ENCODE data around the gene PADI2. TPM values are rescaled to one million over a fixed set of nuclear protein-coding genes. Genes with fewer than 3 reads are reported as not detected.

The PADI2 gene
- total RNA-seq, 1 experiment from 2014 or later: 0.16 TPM

GRCh38 chr1:17039522-17039921 is 79.7 kb downstream of the PADI2 start:
- peaks cover 84% of the 10 kb centered on the region for H3K36me3 Mint-ChIP-seq (ENCODE audit: insufficient read depth, unreplicated experiment)
- BruUV-seq (replicated peaks): no TSS peak
- ChIA-PET POLR2A (interaction anchor here (1.3 kb wide), 1 partner anchor 9 kb away, joined by 3 read pairs; no protein-coding TSS in a partner anchor), CTCF (interaction anchor here (1.1 kb wide), 1 partner anchor 88 kb away, joined by 3 read pairs; no protein-coding TSS in a partner anchor)
- H3K4me3 Mint-ChIP-seq (ENCODE audit: unreplicated experiment): no peak overlapping the region
- no peaks in the 10 kb centered on the region for H3K27me3 Mint-ChIP-seq (ENCODE audit: insufficient read depth, unreplicated experiment)
- intact Hi-C loops (cut with micrococcal nuclease): no loop called here
- TF ChIP-seq CTCF (IDR thresholded peaks at IDR 0.05; ENCODE audit: unreplicated experiment): no peak
- no peak for DNase-seq (ENCODE audit: unreplicated experiment)
- no peaks in the 10 kb centered on the region for H3K4me1 Mint-ChIP-seq (ENCODE audit: insufficient read depth, unreplicated experiment)
- no peaks in the 10 kb centered on the region for H3K9me3 Mint-ChIP-seq (ENCODE audit: unreplicated experiment)
- H3K27ac Mint-ChIP-seq (ENCODE audit: low read depth, unreplicated experiment): no peak overlapping the region

- Mint-ChIP-seq H3K9me3 (ENCODE audit: unreplicated experiment) (no peaks in the 10 kb centered on the region), H3K27ac (ENCODE audit: low read depth, unreplicated experiment) (no peak overlapping the region), H3K4me3 (ENCODE audit: unreplicated experiment) (no peak overlapping the region), H3K27me3 (ENCODE audit: insufficient read depth, unreplicated experiment) (no peaks in the 10 kb centered on the region), H3K4me1 (ENCODE audit: insufficient read depth, unreplicated experiment) (peaks cover 5% of the 10 kb centered on the region), H3K36me3 (ENCODE audit: insufficient read depth, unreplicated experiment) (peaks cover 83% of the 10 kb centered on the region)
- no peak for DNase-seq (ENCODE audit: unreplicated experiment)
- CTCF ChIA-PET: interaction anchor here (0.6 to 8.2 kb wide), 3 partner anchors 13 to 82 kb away, joined by 5 to 56 read pairs (median 5); no protein-coding TSS in a partner anchor
- no TSS peak for BruUV-seq (replicated peaks)
- TF ChIP-seq CTCF (IDR thresholded peaks at IDR 0.05; ENCODE audit: unreplicated experiment): no peak
- intact Hi-C loops (cut with micrococcal nuclease): no loop called here
- POLR2A ChIA-PET: interaction anchor here (0.7 to 2.1 kb wide), 3 partner anchors 20 to 108 kb away, joined by 3 to 5 read pairs (median 4); no protein-coding TSS in a partner anchor
These were observed 85.8 kb downstream of the PADI2 start for GRCh38 chr1:17033481-17033880.

GRCh38 chr1:17032741-17033140 is 86.5 kb downstream of the PADI2 start:
- TF ChIP-seq CTCF (IDR thresholded peaks at IDR 0.05; ENCODE audit: unreplicated experiment): no peak
- BruUV-seq (replicated peaks): no TSS peak
- ChIA-PET POLR2A (interaction anchor here (0.6 to 2.1 kb wide), 5 partner anchors 12 to 107 kb away, joined by 3 to 5 read pairs (median 3); no protein-coding TSS in a partner anchor), CTCF (interaction anchor here (0.6 to 8.2 kb wide), 4 partner anchors 12 to 126 kb away, joined by 3 to 56 read pairs (median 4); no protein-coding TSS in a partner anchor)
- H3K4me1 Mint-ChIP-seq (ENCODE audit: insufficient read depth, unreplicated experiment): peaks cover 12% of the 10 kb centered on the region
- intact Hi-C loops (cut with micrococcal nuclease): no loop called here
- H3K9me3 Mint-ChIP-seq (ENCODE audit: unreplicated experiment): no peaks in the 10 kb centered on the region
- H3K27me3 Mint-ChIP-seq (ENCODE audit: insufficient read depth, unreplicated experiment): no peaks in the 10 kb centered on the region
- no peak overlapping the region for H3K4me3 Mint-ChIP-seq (ENCODE audit: unreplicated experiment)
- H3K36me3 Mint-ChIP-seq (ENCODE audit: insufficient read depth, unreplicated experiment): peaks cover 82% of the 10 kb centered on the region
- no peak overlapping the region for H3K27ac Mint-ChIP-seq (ENCODE audit: low read depth, unreplicated experiment)
- DNase-seq (ENCODE audit: unreplicated experiment): no peak

- no peaks in the 10 kb centered on the region for H3K9me3 Mint-ChIP-seq (ENCODE audit: unreplicated experiment)
- H3K4me1 Mint-ChIP-seq (ENCODE audit: insufficient read depth, unreplicated experiment): peaks cover 16% of the 10 kb centered on the region
- intact Hi-C loops (cut with micrococcal nuclease): no loop called here
- ChIA-PET CTCF (interaction anchor here (8.2 kb wide), 1 partner anchor 15 kb away, joined by 56 read pairs; no protein-coding TSS in a partner anchor), POLR2A (interaction anchor here (0.7 kb wide), 1 partner anchor 19 kb away, joined by 3 read pairs; no protein-coding TSS in a partner anchor)
- H3K4me3 Mint-ChIP-seq (ENCODE audit: unreplicated experiment): no peak overlapping the region
- TSS peak; percentile 7 for BruUV-seq (replicated peaks)
- peaks cover 76% of the 10 kb centered on the region for H3K36me3 Mint-ChIP-seq (ENCODE audit: insufficient read depth, unreplicated experiment)
- no peak for DNase-seq (ENCODE audit: unreplicated experiment)
- no peaks in the 10 kb centered on the region for H3K27me3 Mint-ChIP-seq (ENCODE audit: insufficient read depth, unreplicated experiment)
- no peak overlapping the region for H3K27ac Mint-ChIP-seq (ENCODE audit: low read depth, unreplicated experiment)
- TF ChIP-seq CTCF (IDR thresholded peaks at IDR 0.05; ENCODE audit: unreplicated experiment): no peak
These were observed 87.8 kb downstream of the PADI2 start for GRCh38 chr1:17031436-17031835.

Measured in MCF 10A (cell line).